ENCODE results near the gene SHISAL1. TPM values are rescaled to one million over a fixed set of nuclear protein-coding genes. Genes with fewer than 3 reads are reported as not detected.
"Not testable (repeated sequence)": the region's sequence is repeated elsewhere in the genome, so short reads cannot be mapped to it uniquely, and the experiment has no call there.

The SHISAL1 gene
- total RNA-seq, 1 experiment from 2014 or later: 49.6 TPM

- no peak for DNase-seq
- H3K4me3 ChIP-seq: no peak overlapping the region
- no peaks in the 10 kb centered on the region for H3K27me3 ChIP-seq
- peaks cover 7% of the 10 kb centered on the region for H3K36me3 ChIP-seq
- no peaks in the 10 kb centered on the region for H3K9me3 ChIP-seq
Observed at GRCh38 chr22:44333847-44334635, 21.3 kb upstream of the SHISAL1 start.

GRCh38 chr22:44332946-44333345, 20.2 kb upstream of the SHISAL1 start:
- H3K9me3 ChIP-seq: no peaks in the 10 kb centered on the region
- H3K27me3 ChIP-seq: no peaks in the 10 kb centered on the region
- no peak for DNase-seq
- H3K36me3 ChIP-seq: peaks cover 10% of the 10 kb centered on the region
- H3K4me3 ChIP-seq: no peak overlapping the region

GRCh38 chr22:44331881-44332714, 19.3 kb upstream of the SHISAL1 start:
- H3K9me3 ChIP-seq: no peaks in the 10 kb centered on the region
- peak overlapping the region; percentile 56 for H3K4me3 ChIP-seq
- peaks cover 10% of the 10 kb centered on the region for H3K36me3 ChIP-seq
- DNase-seq: peak; percentile 76
- H3K27me3 ChIP-seq: no peaks in the 10 kb centered on the region

GRCh38 chr22:44330744-44331660, 18.3 kb upstream of the SHISAL1 start:
- Histone ChIP-seq H3K4me3 (peak overlapping the region; percentile 73), H3K9me3 (no peaks in the 10 kb centered on the region), H3K36me3 (peaks cover 10% of the 10 kb centered on the region), H3K27me3 (no peaks in the 10 kb centered on the region)
- peak; percentile 37 for DNase-seq

GRCh38 chr22:44330188-44330743, 17.5 kb upstream of the SHISAL1 start:
- no peak for DNase-seq
- peak overlapping the region; percentile 73 for H3K4me3 ChIP-seq
- peaks cover 10% of the 10 kb centered on the region for H3K36me3 ChIP-seq
- H3K27me3 ChIP-seq: no peaks in the 10 kb centered on the region
- H3K9me3 ChIP-seq: no peaks in the 10 kb centered on the region

- H3K9me3 ChIP-seq: no peaks in the 10 kb centered on the region
- peaks cover 11% of the 10 kb centered on the region for H3K36me3 ChIP-seq
- DNase-seq: peak; percentile 61
- H3K27me3 ChIP-seq: no peaks in the 10 kb centered on the region
- peak overlapping the region; percentile 73 for H3K4me3 ChIP-seq
Observed at GRCh38 chr22:44329179-44329796, 16.5 kb upstream of the SHISAL1 start.

GRCh38 chr22:44328762-44329161, 16.0 kb upstream of the SHISAL1 start:
- Histone ChIP-seq H3K27me3 (no peaks in the 10 kb centered on the region), H3K4me3 (no peak overlapping the region), H3K9me3 (no peaks in the 10 kb centered on the region), H3K36me3 (peaks cover 15% of the 10 kb centered on the region)
- no peak for DNase-seq

- peak; percentile 66 for DNase-seq
- H3K9me3 ChIP-seq: no peaks in the 10 kb centered on the region
- H3K36me3 ChIP-seq: peaks cover 17% of the 10 kb centered on the region
- no peak overlapping the region for H3K4me3 ChIP-seq
- no peaks in the 10 kb centered on the region for H3K27me3 ChIP-seq
Observed at GRCh38 chr22:44328326-44328725, 15.6 kb upstream of the SHISAL1 start.

- H3K27me3 ChIP-seq: no peaks in the 10 kb centered on the region
- DNase-seq: peak; percentile 26
- no peaks in the 10 kb centered on the region for H3K9me3 ChIP-seq
- peak overlapping the region; percentile 51 for H3K4me3 ChIP-seq
- peaks cover 17% of the 10 kb centered on the region for H3K36me3 ChIP-seq
Observed at GRCh38 chr22:44326491-44326885, 13.7 kb upstream of the SHISAL1 start.

GRCh38 chr22:44325718-44326490, 13.2 kb upstream of the SHISAL1 start:
- H3K27me3 ChIP-seq: no peaks in the 10 kb centered on the region
- peaks cover 17% of the 10 kb centered on the region for H3K36me3 ChIP-seq
- DNase-seq: peak; percentile 29
- H3K4me3 ChIP-seq: peak overlapping the region; percentile 51
- H3K9me3 ChIP-seq: no peaks in the 10 kb centered on the region

GRCh38 chr22:44323140-44323790, 10.5 kb upstream of the SHISAL1 start:
- DNase-seq, H3K9me3 ChIP-seq, H3K4me3 ChIP-seq, H3K27me3 ChIP-seq: not testable (repeated sequence)
- peaks cover 16% of the 10 kb centered on the region for H3K36me3 ChIP-seq

GRCh38 chr22:44319685-44320084, 6.9 kb upstream of the SHISAL1 start:
- no peaks in the 10 kb centered on the region for H3K27me3 ChIP-seq

GRCh38 chr22:44318751-44319150, 6.0 kb upstream of the SHISAL1 start:
- Histone ChIP-seq H3K36me3 (peaks cover 19% of the 10 kb centered on the region), H3K9me3 (no peaks in the 10 kb centered on the region), H3K4me3 (no peak overlapping the region), H3K27me3 (no peaks in the 10 kb centered on the region)
- DNase-seq: no peak

More at GRCh38 chr22:44319685-44320084, 6.9 kb upstream of the SHISAL1 start:
- peaks cover 23% of the 10 kb centered on the region for H3K36me3 ChIP-seq
- no peaks in the 10 kb centered on the region for H3K9me3 ChIP-seq
- DNase-seq: no peak
- H3K4me3 ChIP-seq: no peak overlapping the region

- DNase-seq: no peak
- Histone ChIP-seq H3K9me3 (no peaks in the 10 kb centered on the region), H3K4me3 (no peak overlapping the region), H3K27me3 (no peaks in the 10 kb centered on the region), H3K36me3 (peaks cover 17% of the 10 kb centered on the region)
Observed at GRCh38 chr22:44317886-44318637, 5.3 kb upstream of the SHISAL1 start.
